Mesothelial cell of epicardium (in vitro differentiated cells): Measurements from ENCODE around the gene NUP210. TPM values are rescaled to one million over a fixed set of nuclear protein-coding genes. Genes with fewer than 3 reads are reported as not detected.

ENCODE experiments used
- DNase-seq, 2 experiments: peaks; one replicate each; pipeline ENCODE4 v3.0.0; 2021; ENCODE audit warnings: low spot score in 2 of 2; ENCODE audit not compliant: unreplicated experiment in 2 of 2
- H3K27ac Mint-ChIP-seq: 2 replicates; pipeline ENCODE4 v1.8.0; 2021; ENCODE audit warnings: mixed read lengths
- H3K27me3 Mint-ChIP-seq: 2 replicates; pipeline ENCODE4 v1.8.0; 2021; ENCODE audit warnings: low read depth, mixed read lengths
- H3K36me3 Mint-ChIP-seq: 2 replicates; pipeline ENCODE4 v1.8.0; 2021; ENCODE audit warnings: mixed read lengths
- H3K4me1 Mint-ChIP-seq: 2 replicates; pipeline ENCODE4 v1.8.0; 2021; ENCODE audit warnings: mixed read lengths
- H3K4me3 Mint-ChIP-seq: 2 replicates; pipeline ENCODE4 v1.8.0; 2021; ENCODE audit warnings: mild to moderate bottlenecking, moderate library complexity, mixed read lengths
- H3K9me3 Mint-ChIP-seq: 2 replicates; pipeline ENCODE4 v1.8.0; 2021; ENCODE audit warnings: mixed read lengths
- CTCF ChIP-seq: fragments of 200-600 bp; sonication (generic); IDR thresholded peaks from one replicate; pipeline ENCODE4 v1.5.0; 2021; ENCODE audit warnings: antibody characterized with exemption; ENCODE audit not compliant: unreplicated experiment
- total RNA-seq: library from RNA; stranded (reverse); gene quantifications from 3 replicates; pipeline ENCODE4 v1.2.1, GENCODE V29; 2021

The NUP210 gene
- total RNA-seq, 1 donor from 2014 or later, result 27.9 TPM

DNA sequence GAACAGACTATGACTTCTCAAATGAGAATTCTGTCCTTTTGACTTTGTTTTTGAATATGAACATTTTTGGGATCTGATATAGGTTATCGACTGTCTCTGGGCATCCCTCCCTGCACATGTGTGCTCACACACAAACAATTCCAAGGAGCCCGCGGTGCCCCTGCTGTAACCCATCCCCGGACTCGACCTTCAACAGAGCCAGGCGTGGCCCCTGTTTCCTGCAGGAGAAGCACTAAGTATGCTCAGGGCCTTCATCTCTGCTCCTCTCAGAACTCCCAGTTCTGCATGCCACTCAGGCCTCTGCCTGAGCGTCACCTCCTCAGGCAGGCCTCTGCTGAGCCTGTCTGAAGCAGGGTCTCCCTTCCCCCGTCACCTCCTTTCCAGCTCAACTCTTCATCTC, 57.6 kb downstream of the NUP210 start:
- DNase-seq, result no peak
- no peak overlapping the region for H3K27ac Mint-ChIP-seq
- H3K4me3 Mint-ChIP-seq, result no peak overlapping the region
- no peaks in the 10 kb centered on the region for H3K9me3 Mint-ChIP-seq
- no peaks in the 10 kb centered on the region for H3K4me1 Mint-ChIP-seq
- peaks cover 4% of the 10 kb centered on the region for H3K36me3 Mint-ChIP-seq
- no peak for TF ChIP-seq CTCF
- no peaks in the 10 kb centered on the region for H3K27me3 Mint-ChIP-seq

DNA sequence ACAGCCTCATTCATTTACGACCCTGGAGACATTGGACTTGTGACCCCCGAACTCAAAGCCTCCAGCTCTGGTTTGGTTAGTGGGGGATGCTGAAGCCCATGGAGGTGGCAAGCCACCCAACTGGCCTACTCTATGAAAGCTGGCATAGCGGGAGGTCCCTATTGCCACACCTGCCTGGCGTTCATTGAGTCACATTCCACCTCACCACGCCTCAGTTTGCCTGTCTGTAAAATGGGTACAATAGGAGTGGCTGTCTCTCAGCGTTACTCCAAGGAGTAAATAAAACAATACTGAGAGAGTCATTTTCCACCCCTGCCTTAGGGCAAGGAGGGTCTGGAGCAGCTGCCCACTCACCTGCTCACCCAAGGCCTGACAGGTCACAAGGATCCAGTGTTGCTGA, 60.2 kb downstream of the NUP210 start:
- TF ChIP-seq CTCF, result no peak
- no peaks in the 10 kb centered on the region for H3K27me3 Mint-ChIP-seq
- H3K9me3 Mint-ChIP-seq, result no peaks in the 10 kb centered on the region
- H3K36me3 Mint-ChIP-seq, result peaks cover 4% of the 10 kb centered on the region
- no peaks in the 10 kb centered on the region for H3K4me1 Mint-ChIP-seq
- H3K27ac Mint-ChIP-seq, result no peak overlapping the region
- no peak overlapping the region for H3K4me3 Mint-ChIP-seq
- DNase-seq, result no peak

DNA sequence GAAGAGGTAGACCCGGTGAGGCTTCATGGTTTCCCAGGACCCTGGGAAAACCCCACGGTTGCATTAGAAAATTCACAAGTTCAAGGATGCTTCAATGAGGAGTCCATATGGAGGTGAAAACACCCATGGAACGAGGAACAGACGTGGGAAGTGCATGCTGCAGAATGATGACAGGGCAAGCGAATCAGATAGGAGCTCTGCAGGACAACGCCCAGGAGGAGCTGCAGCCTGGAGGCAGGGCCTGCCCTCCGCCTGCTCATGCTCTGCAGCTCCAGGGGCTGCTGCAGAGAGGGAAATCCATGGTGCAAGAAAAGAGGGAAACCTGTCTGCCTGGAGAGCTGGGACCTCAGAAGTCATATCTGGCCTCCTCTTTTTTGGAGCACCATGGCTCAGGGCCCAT, 61.5 kb downstream of the NUP210 start:
- no peak for TF ChIP-seq CTCF
- H3K4me3 Mint-ChIP-seq, result no peak overlapping the region

DNA sequence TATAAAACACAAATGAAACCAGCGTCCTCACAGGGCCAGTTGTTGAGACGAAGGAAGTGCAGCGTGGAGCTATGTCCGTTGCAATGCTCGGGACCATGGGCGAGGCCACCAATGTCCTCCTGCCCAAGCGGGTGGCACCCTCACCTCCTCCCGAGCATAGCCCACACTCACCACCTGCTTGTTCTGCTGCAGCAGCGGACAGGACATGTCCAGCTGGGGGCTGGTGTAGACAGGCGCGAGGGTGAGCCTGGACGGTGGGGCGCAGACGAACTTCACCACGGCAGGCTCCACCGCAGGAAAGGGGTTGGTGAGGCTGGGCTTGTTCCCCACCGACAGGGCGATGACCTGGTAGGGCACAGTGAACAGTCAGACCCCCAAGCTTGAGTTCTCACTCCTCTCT, 62.1 kb downstream of the NUP210 start:
- Mint-ChIP-seq H3K9me3 (no peaks in the 10 kb centered on the region), H3K27ac (no peak overlapping the region), H3K4me3 (no peak overlapping the region), H3K36me3 (peaks cover 4% of the 10 kb centered on the region), H3K4me1 (no peaks in the 10 kb centered on the region), H3K27me3 (no peaks in the 10 kb centered on the region)
- no peak for TF ChIP-seq CTCF
- DNase-seq, result no peak

More for the DNA sequence above, 61.5 kb downstream of the NUP210 start:
- Mint-ChIP-seq H3K4me1 (no peaks in the 10 kb centered on the region), H3K36me3 (peaks cover 4% of the 10 kb centered on the region), H3K27ac (no peak overlapping the region), H3K9me3 (no peaks in the 10 kb centered on the region), H3K27me3 (no peaks in the 10 kb centered on the region)
- no peak for DNase-seq

DNA sequence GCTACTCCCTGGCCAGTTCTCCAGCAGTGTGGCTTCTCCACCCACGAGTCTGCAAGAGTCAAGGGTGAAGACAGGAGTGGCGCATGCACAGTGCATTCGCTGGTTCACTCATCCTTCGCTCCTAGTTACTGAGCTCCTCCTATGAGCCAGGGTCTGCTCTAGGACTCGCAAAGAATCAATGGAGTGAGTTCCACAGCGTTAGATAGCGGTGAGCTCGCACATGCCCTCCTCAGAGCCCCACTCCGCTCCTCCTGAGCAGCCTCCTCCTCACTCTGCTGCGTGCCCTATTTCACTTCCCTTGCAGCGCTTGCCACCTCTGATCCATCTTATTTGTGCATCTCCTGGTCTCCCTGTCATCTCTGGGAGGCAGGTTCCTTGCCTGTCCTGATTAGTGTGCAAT, 63.0 kb downstream of the NUP210 start:
- no peak for TF ChIP-seq CTCF
- Mint-ChIP-seq H3K36me3 (peaks cover 4% of the 10 kb centered on the region), H3K27me3 (no peaks in the 10 kb centered on the region), H3K4me1 (no peaks in the 10 kb centered on the region), H3K27ac (no peak overlapping the region), H3K4me3 (no peak overlapping the region), H3K9me3 (no peaks in the 10 kb centered on the region)
- no peak for DNase-seq

DNA sequence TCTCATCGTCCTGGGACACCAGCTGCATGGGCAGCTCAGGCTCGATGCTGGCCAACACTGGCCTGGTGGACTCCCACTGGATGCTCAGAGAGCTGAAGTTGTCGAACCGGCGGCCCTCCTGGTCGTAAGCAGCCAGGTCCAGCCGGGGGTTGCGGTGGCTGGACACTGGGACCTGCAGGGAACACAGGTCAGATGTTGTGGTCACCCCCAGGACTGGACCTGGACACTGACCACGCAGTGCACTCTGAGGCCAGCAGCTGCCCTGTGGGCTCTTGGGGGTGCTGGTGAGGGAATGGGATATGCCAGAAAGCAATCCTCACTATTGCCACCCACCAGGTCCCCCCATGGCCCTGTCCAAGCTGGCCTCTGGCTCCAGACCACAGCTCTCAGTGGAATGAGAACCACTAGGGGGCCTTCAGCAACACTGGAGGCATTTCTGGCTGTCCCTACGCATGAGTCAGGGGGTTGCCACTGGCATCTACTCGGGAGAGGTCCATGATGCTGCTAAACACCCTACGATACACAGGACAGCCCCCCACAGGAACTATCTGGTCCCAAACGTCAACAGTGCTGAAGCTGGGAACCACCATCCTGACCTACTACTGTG, 66.1 kb downstream of the NUP210 start:
- H3K36me3 Mint-ChIP-seq, result peaks cover 9% of the 10 kb centered on the region
- H3K9me3 Mint-ChIP-seq, result no peaks in the 10 kb centered on the region
- H3K27ac Mint-ChIP-seq, result no peak overlapping the region
- H3K27me3 Mint-ChIP-seq, result no peaks in the 10 kb centered on the region
- H3K4me3 Mint-ChIP-seq, result no peak overlapping the region
- no peak for TF ChIP-seq CTCF
- DNase-seq, result no peak
- no peaks in the 10 kb centered on the region for H3K4me1 Mint-ChIP-seq
